Endothelial cell of hepatic sinusoid (primary cell): ENCODE measurements around the gene TMEM132D.

Experiments used
- in situ Hi-C: cut with HindIII; loops from 2 replicates; pipeline ENCODE4 v1.10.0; 2017; ENCODE audit warnings: low sequenced_read_pairs

The TMEM132D gene

DNA sequence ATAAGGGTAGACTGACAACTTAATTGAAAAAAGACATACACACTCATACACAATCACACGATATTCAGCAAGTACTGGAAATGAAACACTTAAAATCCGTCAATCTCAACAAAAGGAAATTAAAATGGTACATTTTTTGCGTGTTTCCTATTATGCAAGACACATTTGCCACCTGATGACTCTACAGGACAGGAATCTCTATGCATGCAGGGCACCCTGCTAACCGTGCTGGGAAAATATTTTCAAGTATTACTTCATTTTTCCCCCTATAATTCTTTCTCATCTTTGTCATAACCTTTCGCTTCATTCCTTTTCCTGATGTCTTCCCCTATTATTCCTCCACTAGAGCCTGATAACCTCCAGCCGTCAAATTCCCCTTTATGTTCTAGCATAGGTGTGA lies 150.2 kb downstream of the TMEM132D start:
- in situ Hi-C loops, result no loop called here

DNA sequence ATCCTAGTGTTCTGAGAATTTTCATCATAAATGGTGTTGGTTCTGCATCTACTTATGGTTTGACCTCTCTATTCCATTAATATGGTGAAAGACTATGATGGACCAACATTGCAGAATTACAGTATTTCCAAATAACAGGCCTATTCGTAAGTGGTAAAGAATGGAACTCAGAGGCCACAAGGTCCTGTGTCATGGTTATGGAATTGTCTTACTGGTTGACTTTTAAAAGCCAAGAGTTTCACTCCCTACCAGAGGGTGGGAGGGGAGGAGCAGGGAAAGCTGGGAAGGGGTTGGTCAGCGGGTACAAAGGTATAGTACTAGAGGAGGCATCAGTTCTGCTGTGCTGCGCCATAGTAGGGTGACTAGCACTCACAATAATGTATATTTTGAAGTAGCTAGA lies 153.4 kb downstream of the TMEM132D start:
- in situ Hi-C loops, result no loop called here

GRCh38 chr12:129746318-129746717 lies 157.5 kb downstream of the TMEM132D start:
- in situ Hi-C loops, result no loop called here

DNA sequence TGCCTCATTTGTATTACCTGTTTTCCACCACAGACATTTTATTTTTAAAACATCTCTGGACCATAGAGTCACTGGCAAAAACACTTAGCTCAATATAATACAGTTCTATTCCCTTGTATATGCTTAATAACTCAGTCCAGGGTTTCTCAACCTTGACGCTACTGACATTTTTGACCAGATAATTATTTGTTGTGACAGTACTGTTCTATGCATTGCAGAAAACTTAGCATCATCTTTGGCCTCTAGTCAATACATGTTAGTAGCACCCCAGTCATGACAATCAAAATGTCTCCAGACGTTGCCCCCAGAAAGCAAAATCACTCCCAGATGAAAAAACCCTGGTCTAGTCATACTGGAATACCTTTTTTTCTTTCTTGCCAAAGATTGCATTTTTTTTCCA lies 174.7 kb downstream of the TMEM132D start:
- in situ Hi-C loops, result no loop called here

DNA sequence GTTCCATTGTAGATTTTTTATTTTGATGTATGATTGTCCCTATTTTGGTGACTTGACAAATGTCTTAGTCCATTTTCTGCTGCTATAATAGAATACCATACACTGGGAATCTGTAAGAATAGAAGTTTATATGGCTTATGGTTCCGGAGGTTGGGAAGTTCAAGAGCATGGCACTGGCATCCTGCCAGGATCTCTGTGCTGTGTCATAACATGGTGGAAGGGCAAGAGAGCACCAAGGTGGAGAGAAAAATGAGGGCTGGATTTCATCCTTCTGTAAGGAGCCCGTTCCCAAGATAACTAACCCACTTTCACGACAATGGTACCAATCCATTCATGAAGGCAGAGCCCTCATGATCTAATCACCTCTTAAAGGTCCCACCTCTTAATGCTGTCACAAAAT lies 176.7 kb downstream of the TMEM132D start:
- in situ Hi-C loops, result no loop called here

GRCh38 chr12:129723260-129723659 lies 180.6 kb downstream of the TMEM132D start:
- in situ Hi-C loops, result no loop called here

GRCh38 chr12:129720618-129721017 lies 183.2 kb downstream of the TMEM132D start:
- in situ Hi-C loops, result no loop called here

DNA sequence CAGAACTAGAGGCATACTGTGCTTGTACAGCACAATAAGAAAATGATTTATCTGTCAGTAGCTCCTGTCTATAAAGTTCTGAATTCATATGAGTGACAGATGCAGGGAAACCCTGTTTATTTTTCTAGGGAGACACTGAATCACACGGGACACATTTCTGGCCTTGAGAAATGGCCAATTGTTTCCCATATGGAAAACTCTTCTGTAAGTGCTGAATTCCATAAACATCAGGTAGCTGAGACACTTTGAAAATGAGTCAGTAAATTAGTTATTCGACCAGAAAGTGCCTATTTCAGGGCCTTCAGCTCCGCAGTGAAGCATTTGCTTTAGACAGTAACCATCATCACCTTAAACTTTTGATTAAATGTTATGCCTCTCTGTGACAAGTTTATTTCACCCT lies 184.4 kb downstream of the TMEM132D start:
- in situ Hi-C loops, result no loop called here

DNA sequence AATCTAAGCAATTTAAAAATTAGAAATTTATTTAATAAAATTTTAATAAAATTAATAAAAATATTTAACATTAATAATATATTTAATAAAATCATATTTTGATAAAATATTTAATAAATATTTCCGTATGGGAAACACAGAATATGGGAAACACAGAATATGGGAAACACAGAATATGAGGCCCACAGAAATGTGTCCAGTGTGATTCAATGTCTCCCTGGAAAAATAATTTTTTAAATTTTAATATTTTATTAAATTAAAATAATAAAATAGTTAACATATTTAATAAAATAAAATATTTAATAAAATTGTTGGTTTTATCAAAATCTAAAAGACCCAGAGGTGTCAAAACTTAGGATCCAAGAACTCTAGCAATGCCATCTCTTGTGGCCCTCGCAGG lies 186.4 kb downstream of the TMEM132D start:
- in situ Hi-C loops, result no loop called here

- in situ Hi-C loops, result no loop called here
Observed at GRCh38 chr12:129716825-129717224, 187.0 kb downstream of the TMEM132D start.

DNA sequence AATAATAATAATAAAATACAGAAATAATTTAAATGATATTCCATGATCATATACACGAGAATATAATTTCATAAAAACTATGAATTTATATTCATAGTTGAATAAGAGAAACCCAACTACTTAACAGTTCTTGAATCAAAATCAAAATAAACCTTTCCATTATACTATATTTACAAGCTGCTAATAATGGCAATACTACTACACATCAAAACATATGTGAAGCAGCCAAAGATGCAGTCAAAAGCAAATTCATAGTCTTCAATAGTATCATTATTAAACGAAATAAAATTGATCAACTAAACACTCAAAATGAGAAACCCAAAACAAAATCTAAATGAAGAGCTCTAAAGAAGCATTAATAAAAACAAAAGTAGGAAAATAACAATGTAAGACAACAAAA lies 197.1 kb downstream of the TMEM132D start:
- in situ Hi-C loops, result no loop called here

GRCh38 chr12:129704232-129704830 lies 199.5 kb downstream of the TMEM132D start:
- in situ Hi-C loops, result no loop called here

DNA sequence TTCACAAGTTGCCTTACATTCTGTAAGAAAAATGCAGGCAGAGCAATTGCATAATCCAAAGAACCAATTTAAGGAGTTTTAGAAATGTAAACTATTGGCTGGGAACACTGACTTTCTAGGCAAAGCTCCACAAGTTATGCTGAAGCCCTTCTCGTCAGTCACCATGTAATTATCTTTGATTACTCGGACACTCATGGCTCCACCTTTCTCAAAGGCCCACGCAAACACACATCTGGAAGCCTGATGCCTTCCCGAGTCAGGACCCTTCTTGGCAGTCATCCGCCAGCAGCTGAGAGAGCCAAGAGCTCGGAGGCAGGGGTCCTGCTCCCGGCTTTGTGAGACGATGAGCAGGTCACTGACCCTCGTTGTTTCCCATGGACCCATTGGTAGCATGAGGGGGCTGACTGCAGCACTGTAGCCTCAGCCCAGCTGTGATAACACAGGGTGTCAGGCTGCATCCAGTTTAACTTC lies 202.2 kb downstream of the TMEM132D start:
- in situ Hi-C loops, result no loop called here

- in situ Hi-C loops, result no loop called here
Observed at GRCh38 chr12:129700036-129700435, 203.8 kb downstream of the TMEM132D start.

- in situ Hi-C loops, result loop anchor here (5.0 kb wide), 2 partner anchors 90 to 95 kb away; no protein-coding TSS in a partner anchor
Observed at GRCh38 chr12:129696926-129697325, 206.9 kb downstream of the TMEM132D start.

DNA sequence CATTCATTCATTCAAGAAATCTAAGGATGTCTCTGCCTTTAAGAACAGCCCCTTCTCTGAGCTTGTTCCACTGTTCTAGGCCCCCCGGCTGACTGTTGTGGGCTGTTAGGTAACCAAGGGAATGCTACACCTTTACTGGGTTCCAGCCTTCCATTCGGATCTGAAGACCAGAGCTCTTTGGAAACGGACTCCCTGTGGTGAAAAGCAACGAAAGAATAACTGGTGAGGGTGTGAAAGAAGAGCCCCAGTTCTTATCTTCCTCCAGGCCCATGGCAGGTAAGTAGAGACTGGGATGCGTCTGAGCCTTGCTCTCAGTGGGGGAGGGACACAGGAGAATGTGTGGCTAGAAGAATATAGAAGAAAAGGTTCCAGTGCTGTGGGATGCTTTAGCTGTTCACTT lies 207.4 kb downstream of the TMEM132D start:
- in situ Hi-C loops, result loop anchor here (5.0 kb wide), 2 partner anchors 91 to 94 kb away; no protein-coding TSS in a partner anchor

GRCh38 chr12:129693731-129694130 lies 210.1 kb downstream of the TMEM132D start:
- in situ Hi-C loops, result no loop called here

DNA sequence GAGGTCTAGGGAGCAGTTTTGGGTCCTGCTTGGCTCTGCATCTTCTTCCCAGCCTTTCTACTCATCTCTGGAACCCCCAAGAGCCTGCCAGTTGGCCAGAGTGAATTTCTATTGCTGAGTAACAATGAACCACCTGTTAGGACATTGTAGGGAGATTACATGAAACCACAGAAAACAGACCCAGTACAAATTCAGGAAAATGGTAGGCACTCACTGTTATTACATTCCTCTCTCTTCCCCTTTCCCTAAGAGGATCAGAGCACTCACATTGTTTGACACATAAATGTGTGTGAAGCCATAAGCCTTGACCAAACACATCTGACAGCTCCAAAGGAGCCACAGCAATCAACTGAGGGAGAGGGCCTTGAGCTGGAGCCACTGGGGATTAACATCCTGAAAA lies 216.1 kb downstream of the TMEM132D start:
- in situ Hi-C loops, result no loop called here

- in situ Hi-C loops, result no loop called here
Observed at GRCh38 chr12:129681830-129682229, 222.0 kb downstream of the TMEM132D start.

DNA sequence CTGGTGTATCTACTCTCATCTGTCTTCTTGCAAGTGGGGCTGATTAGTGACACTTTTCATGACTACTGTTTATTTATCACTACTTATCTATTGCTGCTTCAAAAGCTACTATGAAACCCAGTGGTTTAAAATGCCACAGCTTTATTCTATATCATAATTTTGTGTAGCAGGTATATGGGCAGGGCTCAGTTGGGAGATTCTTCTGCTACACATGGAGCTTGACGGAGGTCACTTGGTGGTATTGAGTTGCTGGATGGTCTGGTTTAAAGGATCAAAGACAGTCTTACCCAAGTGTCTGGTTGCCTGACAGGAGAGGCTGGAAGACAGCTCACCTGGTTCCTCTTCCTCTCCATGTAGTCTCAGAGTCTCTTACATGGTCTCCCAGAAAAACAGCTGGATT lies 222.7 kb downstream of the TMEM132D start:
- in situ Hi-C loops, result no loop called here

DNA sequence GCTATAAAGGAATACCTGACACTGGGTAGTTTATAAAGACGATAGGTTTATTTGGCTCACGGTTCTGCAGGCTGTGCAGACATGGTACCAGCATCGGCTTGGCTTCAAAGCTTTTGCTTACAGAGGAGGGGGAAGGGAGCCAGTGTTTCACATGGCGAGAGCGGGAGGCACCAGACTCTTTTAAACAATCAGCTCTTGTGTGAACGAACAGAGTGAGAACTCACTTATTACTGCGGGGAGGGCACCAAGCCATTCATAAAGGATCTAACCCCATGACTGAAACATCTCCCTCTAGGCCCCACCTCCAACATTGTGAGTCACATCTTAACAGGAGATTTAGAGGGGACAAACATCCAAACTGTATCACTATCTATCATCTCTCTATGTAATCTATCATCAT lies 227.4 kb downstream of the TMEM132D start:
- in situ Hi-C loops, result no loop called here

- in situ Hi-C loops, result no loop called here
Observed at GRCh38 chr12:129675947-129676346, 227.9 kb downstream of the TMEM132D start.

- in situ Hi-C loops, result no loop called here
Observed at GRCh38 chr12:129675496-129675895, 228.3 kb downstream of the TMEM132D start.
